ENCODE measurements around the gene BST2.

- TF ChIP-seq POLR2AphosphoS5 (IDR thresholded peaks at IDR 0.05) (no peak), CTCF (IDR thresholded peaks at IDR 0.05 in 8 of 11, conservative IDR thresholded peaks at IDR 0.05 in 3 of 11) (no peak)
Measured at GRCh38 chr19:17398902-17399527, 6.4 kb downstream of the BST2 start.

All from spleen (tissue), 7 donors.